GM12872 (cell line): ENCODE data around the gene PPP1R3D.
A peak's percentile ranks its signal among the peaks of the same experiment; 100 is the strongest.

Source experiments
- CTCF ChIP-seq: IDR thresholded peaks from 3 replicates; pipeline ENCODE4 v1.5.1; 2011; ENCODE audit warnings: low read depth, mild to moderate bottlenecking, low read length, moderate library complexity; ENCODE audit not compliant: insufficient read depth

The PPP1R3D gene

GRCh38 chr20:59958626-59959025 lies 18.5 kb upstream of the PPP1R3D start:
- TF ChIP-seq CTCF, result no peak

DNA sequence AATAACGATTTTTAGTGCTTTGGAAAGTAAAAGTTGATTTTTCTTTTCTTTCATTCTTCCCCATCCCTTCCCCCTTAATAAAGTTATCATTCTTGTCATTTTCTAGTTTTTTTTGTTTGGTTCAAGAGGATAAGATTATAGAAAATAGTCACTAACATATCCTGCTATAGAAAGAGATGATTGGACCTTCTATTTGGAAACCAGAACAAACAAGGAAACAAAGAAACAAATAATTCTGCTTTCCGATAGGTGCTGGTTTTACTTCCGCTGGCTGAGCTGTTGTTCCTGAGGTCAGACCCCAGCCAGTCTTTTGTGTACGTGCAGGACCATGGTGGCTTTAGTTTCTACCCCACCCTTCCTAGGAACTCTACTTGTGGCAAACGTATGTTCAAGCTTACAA lies 18.0 kb upstream of the PPP1R3D start, which contains the start of gene CDH26:
Gene CDH26, plus strand, starts transcription at position 301 of the 400 bp plus-strand sequence. CDS start 304 bp downstream, outside the sequence.
- no peak for TF ChIP-seq CTCF

GRCh38 chr20:59955131-59955796 lies 15.2 kb upstream of the PPP1R3D start:
- peak; percentile 24; the same call in 1 of the 3 replicates for TF ChIP-seq CTCF

GRCh38 chr20:59954718-59955117 lies 14.6 kb upstream of the PPP1R3D start:
- TF ChIP-seq CTCF, result no peak

GRCh38 chr20:59949911-59950310 lies 9.8 kb upstream of the PPP1R3D start:
- no peak for TF ChIP-seq CTCF

- TF ChIP-seq CTCF, result peak; percentile 54; the same call in 2 of the 3 replicates
These were observed 9.0 kb upstream of the PPP1R3D start for GRCh38 chr20:59948828-59949720.

- TF ChIP-seq CTCF, result no peak
These were observed 8.1 kb upstream of the PPP1R3D start for GRCh38 chr20:59948212-59948611.
